GM21423 (cell line): ENCODE results near the gene CHD2.
A peak's percentile ranks its signal among the peaks of the same experiment; 100 is the strongest.

ENCODE experiments used
- ATAC-seq: cut with Tn5 transposase; IDR thresholded peaks from one replicate; pipeline ENCODE4 v1.9.1; 2021; ENCODE audit warnings: mild to moderate bottlenecking, moderate library complexity; ENCODE audit not compliant: unreplicated experiment

CHD2 gene

GRCh38 chr15:92954578-92954977 is 54.5 kb downstream of the CHD2 start:
- ATAC-seq, result no peak

GRCh38 chr15:92955706-92956105 is 55.6 kb downstream of the CHD2 start:
- no peak for ATAC-seq

- ATAC-seq, result no peak
These were observed 58.0 kb downstream of the CHD2 start for GRCh38 chr15:92958105-92958504.

- ATAC-seq, result no peak
These were observed 59.1 kb downstream of the CHD2 start for GRCh38 chr15:92959219-92959618.

GRCh38 chr15:92960996-92961681 is 61.0 kb downstream of the CHD2 start:
- ATAC-seq, result no peak

- ATAC-seq, result no peak
These were observed 62.8 kb downstream of the CHD2 start for GRCh38 chr15:92962914-92963313.

- no peak for ATAC-seq
These were observed 63.7 kb downstream of the CHD2 start for GRCh38 chr15:92963794-92964193.

GRCh38 chr15:92968926-92969651 is 69.0 kb downstream of the CHD2 start:
- no peak for ATAC-seq

GRCh38 chr15:92970656-92971055 is 70.5 kb downstream of the CHD2 start:
- no peak for ATAC-seq

GRCh38 chr15:92971081-92971480 is 71.0 kb downstream of the CHD2 start:
- no peak for ATAC-seq

GRCh38 chr15:92971713-92972112 is 71.6 kb downstream of the CHD2 start:
- no peak for ATAC-seq

GRCh38 chr15:92974183-92974915 is 74.2 kb downstream of the CHD2 start:
- ATAC-seq, result no peak

- ATAC-seq, result peak; percentile 40
These were observed 79.0 kb downstream of the CHD2 start for GRCh38 chr15:92979011-92979701.

- no peak for ATAC-seq
These were observed 81.2 kb downstream of the CHD2 start for GRCh38 chr15:92981333-92981732.

- no peak for ATAC-seq
These were observed 84.0 kb downstream of the CHD2 start for GRCh38 chr15:92984161-92984560.

GRCh38 chr15:92989470-92989869 is 89.3 kb downstream of the CHD2 start:
- ATAC-seq, result peak; percentile 86

GRCh38 chr15:92990031-92990430 is 89.9 kb downstream of the CHD2 start:
- ATAC-seq, result no peak

- no peak for ATAC-seq
These were observed 92.6 kb downstream of the CHD2 start for GRCh38 chr15:92992720-92993119.

GRCh38 chr15:92997821-92998220 is 97.7 kb downstream of the CHD2 start:
- no peak for ATAC-seq

GRCh38 chr15:93001156-93001555 is 101.0 kb downstream of the CHD2 start:
- ATAC-seq, result no peak

GRCh38 chr15:93001881-93002280 is 101.8 kb downstream of the CHD2 start:
- ATAC-seq, result no peak
